HG03565 (cell line): ENCODE measurements around the gene TMEM139.

Experiments
- ATAC-seq: cut with Tn5 transposase; IDR thresholded peaks from one replicate; pipeline ENCODE4 v1.9.1; 2021; ENCODE audit warnings: mild to moderate bottlenecking, moderate library complexity; ENCODE audit not compliant: unreplicated experiment

TMEM139 gene

GRCh38 chr7:143284591-143285469 is at the start of gene TMEM139:
TSS of gene TMEM139 (plus strand) at chr7:143284958. CDS start at chr7:143285958, 1,000 bp downstream.
- no peak for ATAC-seq

- no peak for ATAC-seq
These were observed 49.2 kb upstream of the TMEM139 start for GRCh38 chr7:143235561-143235960.

GRCh38 chr7:143236408-143236990 is 48.3 kb upstream of the TMEM139 start:
- ATAC-seq = no peak

GRCh38 chr7:143237366-143237765 is 47.4 kb upstream of the TMEM139 start:
- ATAC-seq = no peak

DNA sequence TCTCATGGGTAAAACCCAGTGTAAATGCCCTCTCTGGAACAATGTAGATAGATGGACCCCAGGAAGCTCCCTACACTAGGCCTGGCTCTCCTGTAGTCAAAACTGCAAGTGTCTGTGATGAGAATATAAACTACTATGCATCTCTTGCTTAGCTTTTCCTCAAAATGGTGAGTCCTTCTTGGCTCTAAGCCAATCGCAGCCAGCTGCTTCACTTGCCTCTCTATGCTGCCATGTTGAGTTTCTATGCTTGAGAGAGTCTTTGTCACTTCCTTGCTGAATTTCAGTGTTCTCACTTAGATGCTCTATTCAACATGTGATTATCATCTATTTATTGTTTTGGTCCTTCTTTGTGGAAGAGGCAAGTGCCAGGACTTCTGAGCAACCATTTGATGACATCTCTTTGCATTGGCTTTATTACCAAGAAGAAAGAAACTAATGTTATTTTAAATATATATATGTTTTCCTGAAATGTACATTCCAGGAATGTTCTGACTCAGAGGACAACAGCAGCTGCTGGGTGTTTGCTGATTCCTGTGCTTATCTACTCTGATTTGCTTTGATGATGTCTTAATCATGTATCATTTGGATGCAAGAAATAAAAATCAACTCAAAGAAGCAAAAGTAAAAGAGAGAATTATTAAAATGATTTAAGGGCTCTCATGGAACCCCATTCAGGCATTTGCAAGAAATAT is 46.3 kb upstream of the TMEM139 start:
- no peak for ATAC-seq

DNA sequence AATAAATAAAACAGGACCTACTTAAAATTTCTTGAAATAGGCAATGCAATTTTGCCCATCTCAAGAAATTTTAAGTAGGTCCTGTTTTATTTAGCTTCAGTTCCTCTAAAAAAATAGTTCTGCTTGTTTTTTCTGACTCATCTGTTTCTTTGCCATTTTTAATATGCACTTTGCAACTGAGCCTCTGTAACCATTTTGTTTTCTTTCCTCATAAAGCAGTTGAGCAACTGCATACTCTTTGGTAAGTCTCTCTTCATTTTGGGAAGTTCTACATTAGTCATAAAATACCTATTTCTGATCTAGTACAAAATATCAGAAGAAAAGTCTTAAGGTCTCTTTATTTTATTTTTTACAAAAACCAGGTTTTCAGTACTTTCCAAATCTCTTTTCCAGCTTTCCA is 44.9 kb upstream of the TMEM139 start:
- no peak for ATAC-seq

DNA sequence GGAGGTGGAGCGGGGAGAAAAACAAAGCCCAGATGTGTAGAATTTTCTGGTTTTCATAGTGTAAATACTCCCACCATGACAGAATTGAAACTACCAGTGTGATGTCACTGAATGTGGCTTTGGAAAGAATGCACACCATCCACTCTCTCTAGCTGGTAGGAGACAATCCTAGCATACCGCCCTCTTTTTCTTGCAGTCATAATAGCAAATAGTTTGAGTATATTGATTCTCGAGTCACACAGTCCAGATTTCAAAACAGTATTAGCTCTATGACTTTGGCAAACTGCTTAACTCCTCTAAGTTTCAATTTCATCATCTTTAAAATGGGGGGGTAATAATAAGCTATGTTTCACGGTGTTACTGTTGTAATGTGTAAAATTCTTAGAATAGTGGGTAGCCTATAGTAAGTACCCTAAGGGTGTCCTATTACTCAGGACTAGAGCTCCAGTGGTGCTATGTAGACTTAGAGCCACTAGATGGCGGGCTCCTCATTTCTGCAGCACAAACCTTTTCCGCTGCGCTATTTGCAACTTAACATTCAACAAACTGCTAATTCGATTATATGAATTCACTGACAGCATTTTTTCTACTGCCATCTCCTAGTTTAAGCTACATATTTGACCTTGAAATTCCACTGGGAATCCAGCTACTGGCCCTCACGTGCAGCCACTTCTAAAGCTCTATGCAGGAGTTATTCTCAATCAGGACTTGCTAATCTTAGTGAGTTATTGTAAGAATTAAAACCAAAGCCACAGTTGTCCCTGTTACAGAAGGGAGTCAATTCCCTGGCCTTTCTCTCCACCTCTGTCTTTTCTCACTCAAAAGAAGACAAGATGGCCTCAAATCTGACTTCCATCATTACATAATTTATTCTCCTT is 44.2 kb upstream of the TMEM139 start:
- peak; percentile 89 for ATAC-seq

GRCh38 chr7:143242306-143242705 is 42.5 kb upstream of the TMEM139 start:
- no peak for ATAC-seq

GRCh38 chr7:143243111-143243510 is 41.6 kb upstream of the TMEM139 start:
- ATAC-seq = no peak

DNA sequence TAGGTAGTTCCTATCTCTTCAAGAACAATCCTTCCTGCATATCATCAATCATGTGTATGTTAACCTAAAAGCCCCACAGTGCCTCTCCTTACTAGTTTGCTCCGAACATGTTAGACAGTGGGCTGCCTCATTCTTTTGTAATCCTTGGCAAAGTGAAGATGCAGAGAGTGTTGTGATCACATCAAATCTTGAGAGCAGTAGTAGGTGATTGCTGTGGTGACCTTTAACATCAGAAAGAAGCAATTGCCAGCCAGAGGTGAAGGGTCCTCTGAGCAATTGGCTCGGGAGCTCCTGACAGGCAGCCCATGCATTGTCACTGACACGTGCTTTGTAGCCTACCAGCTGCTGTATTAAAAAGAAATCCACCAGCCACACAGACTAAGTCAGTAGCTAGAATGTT is 41.1 kb upstream of the TMEM139 start:
- no peak for ATAC-seq

DNA sequence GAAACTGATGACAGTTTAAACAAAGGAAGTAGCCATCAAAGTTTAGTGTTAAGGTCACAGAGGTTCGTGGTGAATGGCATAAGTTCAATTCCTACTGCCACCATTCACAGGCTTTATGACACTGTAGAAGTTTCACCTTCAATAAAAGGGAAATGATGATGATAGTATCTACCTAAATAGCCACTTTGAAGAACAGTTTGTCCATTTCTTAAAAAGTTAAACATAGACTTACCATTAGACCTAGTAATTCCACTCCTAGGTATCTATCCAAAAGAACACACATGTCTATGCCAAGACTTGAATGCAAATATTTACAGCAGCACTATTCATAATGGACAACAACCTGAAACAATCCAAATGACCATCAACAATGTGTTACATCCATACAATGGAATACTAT is 40.4 kb upstream of the TMEM139 start:
- ATAC-seq = no peak

DNA sequence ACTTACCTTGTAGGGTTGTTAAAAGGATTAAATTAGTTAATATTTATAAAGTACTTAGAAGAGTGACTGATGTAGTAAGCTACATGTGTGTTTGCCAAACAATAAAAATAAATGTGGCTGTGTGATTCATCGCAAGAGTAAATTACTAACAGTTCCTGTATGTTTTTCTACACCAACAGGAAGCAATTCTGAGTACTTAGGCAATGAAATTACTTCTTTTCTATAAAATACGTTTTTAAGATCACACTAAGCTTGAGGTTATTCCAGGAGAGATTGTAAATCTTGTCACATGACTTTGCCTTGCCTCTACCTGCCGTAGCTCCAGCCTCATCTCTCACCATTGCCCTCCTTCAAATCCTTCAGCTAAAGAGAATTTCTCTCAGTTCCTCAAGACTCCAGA is 39.6 kb upstream of the TMEM139 start:
- no peak for ATAC-seq

GRCh38 chr7:143247372-143247771 is 37.4 kb upstream of the TMEM139 start:
- no peak for ATAC-seq

- ATAC-seq = no peak
These were observed 35.9 kb upstream of the TMEM139 start for GRCh38 chr7:143248761-143249354.

GRCh38 chr7:143250199-143250598 is 34.6 kb upstream of the TMEM139 start:
- ATAC-seq = no peak

DNA sequence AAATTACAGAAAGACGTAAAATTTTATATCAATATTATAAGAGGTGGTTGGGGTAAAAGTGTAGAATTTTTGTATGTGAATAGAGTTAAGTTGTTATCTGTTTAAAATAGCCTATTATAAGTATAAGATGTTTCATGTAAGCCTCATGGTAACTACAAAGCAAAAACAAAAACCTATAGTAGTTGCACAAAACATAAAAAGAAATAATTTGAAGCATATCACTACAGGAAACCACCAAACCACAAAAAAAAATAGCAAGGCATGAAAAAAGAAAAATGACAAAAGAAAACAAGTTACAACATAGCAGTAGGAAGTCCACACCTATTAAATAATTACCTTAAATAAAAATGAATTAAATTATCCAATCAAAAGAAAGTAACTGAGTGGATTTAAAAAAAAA is 33.9 kb upstream of the TMEM139 start:
- no peak for ATAC-seq

GRCh38 chr7:143252006-143252405 is 32.8 kb upstream of the TMEM139 start:
- ATAC-seq = no peak

- ATAC-seq = no peak
These were observed 29.2 kb upstream of the TMEM139 start for GRCh38 chr7:143255564-143255963.

DNA sequence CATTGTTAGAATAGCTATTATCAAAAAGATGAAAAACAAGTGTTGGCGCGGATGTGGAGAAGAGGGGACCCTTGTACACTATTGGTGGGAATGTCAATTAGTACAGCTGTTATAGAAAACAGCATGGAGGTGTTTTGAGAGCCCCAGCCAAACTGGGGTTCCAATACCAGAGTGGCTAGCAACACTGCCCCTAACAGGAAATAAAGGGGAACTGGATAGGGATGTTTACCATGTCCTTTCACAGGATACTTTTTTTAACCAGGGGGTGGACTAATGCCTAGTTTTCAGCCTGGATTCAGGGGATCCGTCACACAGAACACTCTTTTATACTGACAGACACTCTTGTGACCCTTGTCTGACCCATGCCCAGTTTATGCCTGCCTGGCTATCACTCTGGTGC is 28.4 kb upstream of the TMEM139 start:
- ATAC-seq = no peak

DNA sequence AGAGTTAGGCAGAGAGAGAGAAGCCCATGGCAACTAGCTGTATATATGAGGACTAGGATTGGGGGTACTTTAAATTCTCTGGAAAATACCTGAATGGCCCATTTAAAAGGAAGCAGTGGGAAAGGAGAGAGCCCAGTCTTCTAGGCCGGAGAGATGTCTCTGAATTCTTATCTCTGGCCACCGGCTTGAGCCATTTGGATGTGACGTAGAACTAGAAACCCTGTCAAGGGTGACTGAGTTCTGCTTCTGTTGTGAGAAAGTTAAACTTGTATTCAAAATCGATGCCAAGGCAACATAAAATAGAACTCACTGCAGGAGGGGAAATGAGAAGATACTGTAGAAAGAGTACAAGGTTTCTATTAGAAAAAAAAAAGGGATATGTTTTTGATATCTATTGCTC is 27.8 kb upstream of the TMEM139 start:
- ATAC-seq = peak; percentile 83

GRCh38 chr7:143257501-143257900 is 27.3 kb upstream of the TMEM139 start:
- no peak for ATAC-seq
